HCT116 (cell line): ENCODE results near the gene RAD51AP1.

Experiments used
- CBX3 ChIP-seq: IDR thresholded peaks from 2 replicates; pipeline ENCODE4 v1.6.1; 2012; ENCODE audit warnings: low read depth
- CTCF ChIP-seq, 3 experiments: fragments of 200-600 bp in 1 of 3; sonication (generic) in 1 of 3; IDR thresholded peaks in 2 of 3; conservative IDR thresholded peaks in 1 of 3; 2 replicates each; pipeline ENCODE4 v1.5.1; 2012 to 2017; ENCODE audit warnings: low read depth in 2 of 3, low read length in 2 of 3, antibody characterized with exemption in 1 of 3, borderline replicate concordance in 1 of 3, control low read depth in 1 of 3, mild to moderate bottlenecking in 1 of 3, mixed read lengths in 1 of 3, mixed run types in 1 of 3, moderate library complexity in 1 of 3; ENCODE audit not compliant: insufficient read depth in 1 of 3
- EGR1 ChIP-seq: IDR thresholded peaks from 2 replicates; pipeline ENCODE4 v1.6.1; 2012; ENCODE audit warnings: low read depth
- EZH2 ChIP-seq: fragments of 200-600 bp; sonication (generic); IDR thresholded peaks from 2 replicates; pipeline ENCODE4 v1.6.1; 2017; ENCODE audit warnings: antibody characterized with exemption, mixed run types
- MAX ChIP-seq: IDR thresholded peaks from 2 replicates; pipeline ENCODE4 v1.6.1; 2012
- POLR2A ChIP-seq: IDR thresholded peaks from 2 replicates; pipeline ENCODE4 v1.7.0; 2011; ENCODE audit warnings: borderline replicate concordance; ENCODE audit not compliant: insufficient read depth, insufficient read length; ENCODE audit errors: extremely low read depth
- POLR2AphosphoS5 ChIP-seq: IDR thresholded peaks from 2 replicates; pipeline ENCODE4 v1.6.1; 2011; ENCODE audit warnings: mild to moderate bottlenecking, low read depth, low read length, moderate library complexity
- YY1 ChIP-seq: IDR thresholded peaks from 2 replicates; pipeline ENCODE4 v1.6.1; 2011; ENCODE audit warnings: low read length, low read depth, moderate library complexity, mild to moderate bottlenecking; ENCODE audit not compliant: insufficient replicate concordance; ENCODE audit errors: extremely low read depth

- TF ChIP-seq CTCF (IDR thresholded peaks at IDR 0.05 in 2 of 3, conservative IDR thresholded peaks at IDR 0.05 in 1 of 3; ENCODE audit: borderline replicate concordance in 1 of 3, insufficient read depth in 1 of 3, low read depth in 2 of 3, low read length in 2 of 3) (no peak), POLR2AphosphoS5 (no peak), EGR1 (no peak), EZH2 (no peak), CBX3 (no peak), POLR2A (no peak), MAX (no peak), YY1 (no peak)
These were observed 68.4 kb downstream of the RAD51AP1 start for GRCh38 chr12:4607056-4607455.
